DND-41 (cell line): ENCODE data around the gene ACTMAP.

ENCODE experiments used
- ATAC-seq: fragments of 200-7000 bp; cut with Tn5 transposase; 3 replicates; pipeline ENCODE4 v1.9.1; 2021; ENCODE audit warnings: low read depth; ENCODE audit not compliant: insufficient read depth
- DNase-seq: peaks from one replicate; pipeline ENCODE4 v3.0.0-alpha.2; 2020
- H2AFZ ChIP-seq: 2 replicates; pipeline ENCODE4 v1.6.0; 2012; ENCODE audit warnings: low read depth, low read length
- H3K27ac ChIP-seq: 2 replicates; pipeline ENCODE4 v1.5.1; 2012; ENCODE audit warnings: low read length, inconsistent platforms
- H3K27me3 ChIP-seq: fragments of 200-600 bp; sonication (generic); 2 replicates; pipeline ENCODE4 v1.6.0; 2012; ENCODE audit warnings: low read length, mild to moderate bottlenecking, inconsistent platforms; ENCODE audit not compliant: insufficient read depth, poor library complexity
- H3K36me3 ChIP-seq: 2 replicates; pipeline ENCODE4 v1.5.1; 2012; ENCODE audit warnings: low read length, inconsistent platforms; ENCODE audit not compliant: insufficient read depth
- H3K4me1 ChIP-seq: 2 replicates; pipeline ENCODE4 v1.5.1; 2012; ENCODE audit warnings: mild to moderate bottlenecking, low read length; ENCODE audit not compliant: insufficient read depth
- H3K4me2 ChIP-seq: 2 replicates; pipeline ENCODE4 v1.6.0; 2012; ENCODE audit warnings: mild to moderate bottlenecking, moderate library complexity, low read length, inconsistent platforms; ENCODE audit not compliant: insufficient read depth
- H3K4me3 ChIP-seq, 2 experiments: fragments of 200-600 bp in 1 of 2; shearing (Covaris generic) in 1 of 2; 2 replicates each; pipeline ENCODE4 v1.5.1; 2012 to 2016; ENCODE audit warnings: inconsistent platforms in 2 of 2, low read length in 2 of 2, mild to moderate bottlenecking in 2 of 2, low read depth in 1 of 2, moderate library complexity in 1 of 2
- H3K79me2 ChIP-seq: 2 replicates; pipeline ENCODE4 v1.6.0; 2012; ENCODE audit warnings: low read length, inconsistent platforms; ENCODE audit not compliant: insufficient read depth
- H3K9ac ChIP-seq: 2 replicates; pipeline ENCODE4 v1.6.0; 2012; ENCODE audit warnings: low read depth, mild to moderate bottlenecking, inconsistent platforms, low read length, moderate library complexity
- H3K9me3 ChIP-seq: 2 replicates; pipeline ENCODE4 v1.5.1; 2012; ENCODE audit warnings: low read length, moderate library complexity, mild to moderate bottlenecking, inconsistent platforms; ENCODE audit not compliant: insufficient read depth, severe bottlenecking
- H4K20me1 ChIP-seq: 2 replicates; pipeline ENCODE4 v1.6.0; 2012; ENCODE audit warnings: low read length; ENCODE audit not compliant: insufficient read depth
- CTCF ChIP-seq: IDR thresholded peaks from 2 replicates; pipeline ENCODE4 v1.5.1; 2012; ENCODE audit warnings: borderline replicate concordance, low read length, moderate library complexity, mild to moderate bottlenecking; ENCODE audit not compliant: poor library complexity, severe bottlenecking; ENCODE audit errors: extremely low read depth
- EZH2 ChIP-seq: IDR thresholded peaks from 3 replicates; pipeline ENCODE4 v1.6.1; 2012; ENCODE audit warnings: borderline replicate concordance, low read depth, mild to moderate bottlenecking, moderate library complexity, low read length, inconsistent platforms; ENCODE audit not compliant: severe bottlenecking

Gene ACTMAP

GRCh38 chr19:40797963-40798682, 47.8 kb upstream of the ACTMAP start:
- TF ChIP-seq EZH2 (no peak), CTCF (peak; percentile 41)
- peaks cover 29% of the 10 kb centered on the region for H3K36me3 ChIP-seq
- peak; percentile 18; the same call in 2 of the 3 replicates for ATAC-seq

GRCh38 chr19:40797166-40797962, 47.1 kb upstream of the ACTMAP start:
- peaks cover 21% of the 10 kb centered on the region for H3K36me3 ChIP-seq
- H3K4me2 ChIP-seq: peak overlapping the region; percentile 70
- H4K20me1 ChIP-seq: peaks cover 25% of the 10 kb centered on the region
- ATAC-seq: no peak
- peaks cover 35% of the 10 kb centered on the region for H3K79me2 ChIP-seq
- peaks cover 37% of the 10 kb centered on the region for H3K4me1 ChIP-seq
- no peak overlapping the region; the same call in 1 of the 2 replicates for H3K9ac ChIP-seq
- DNase-seq: no peak
- H3K27me3 ChIP-seq: no peaks in the 10 kb centered on the region
- TF ChIP-seq EZH2: no peak
- no peak for TF ChIP-seq CTCF
- H2AFZ ChIP-seq: no peak overlapping the region
- peak overlapping the region in 1 of 2 experiments; percentile 67; a peak in 2 of 4 replicates for H3K4me3 ChIP-seq
- peak overlapping the region; percentile 82; the same call in 1 of the 2 replicates for H3K27ac ChIP-seq
- H3K9me3 ChIP-seq: no peaks in the 10 kb centered on the region

More at GRCh38 chr19:40797963-40798682, 47.8 kb upstream of the ACTMAP start:
- H3K4me3 ChIP-seq: peak overlapping the region; percentile 48 to 67; a peak in 3 of 4 replicates
- no peaks in the 10 kb centered on the region for H3K27me3 ChIP-seq
- peaks cover 43% of the 10 kb centered on the region for H3K79me2 ChIP-seq
- peak overlapping the region; percentile 70 for H3K4me2 ChIP-seq
- peak overlapping the region; percentile 62 for H3K9ac ChIP-seq
- H3K27ac ChIP-seq: peak overlapping the region; percentile 82
- DNase-seq: peak; percentile 43
- peak overlapping the region; percentile 85 for H2AFZ ChIP-seq
- no peaks in the 10 kb centered on the region for H3K9me3 ChIP-seq
- H4K20me1 ChIP-seq: peaks cover 33% of the 10 kb centered on the region
- peaks cover 44% of the 10 kb centered on the region for H3K4me1 ChIP-seq

- no peak overlapping the region for H3K4me3 ChIP-seq
- H3K9me3 ChIP-seq: no peaks in the 10 kb centered on the region
- H3K4me1 ChIP-seq: no peaks in the 10 kb centered on the region
- TF ChIP-seq CTCF: no peak
- no peak for TF ChIP-seq EZH2
- no peak overlapping the region for H2AFZ ChIP-seq
- no peak for DNase-seq
- H3K36me3 ChIP-seq: no peaks in the 10 kb centered on the region
- H3K9ac ChIP-seq: no peak overlapping the region
- H3K79me2 ChIP-seq: no peaks in the 10 kb centered on the region
- H3K4me2 ChIP-seq: no peak overlapping the region
- no peak overlapping the region for H3K27ac ChIP-seq
- H3K27me3 ChIP-seq: no peaks in the 10 kb centered on the region
- ATAC-seq: no peak
- no peaks in the 10 kb centered on the region for H4K20me1 ChIP-seq
These were observed 41.7 kb upstream of the ACTMAP start for GRCh38 chr19:40791996-40792395.
